ENCODE measurements around the gene SOX6. TPM values are rescaled to one million over a fixed set of nuclear protein-coding genes. Genes with fewer than 3 reads are reported as not detected.
"Not testable (repeated sequence)": the region's sequence is repeated elsewhere in the genome, so short reads cannot be mapped to it uniquely, and the experiment has no call there.

SOX6 gene
- 34.6 TPM for total RNA-seq
- long read RNA-seq, partial matches to known transcripts = 6 of 28 reads
- long read RNA-seq, other reads (novel, unspliced or antisense) = 22 of 28 reads

- intact Hi-C loops (cut with DNase I) = loop anchor here (5.0 kb wide), 1 partner anchor 251 kb away; no protein-coding TSS in a partner anchor
- DNase-seq (ENCODE audit: low spot score) = no peak
Measured at GRCh38 chr11:16356057-16356760, at the start of gene SOX6. Gene SOX6 (minus strand): TSS chr11:16356546. CDS start chr11:16341248, 15,298 bp downstream.

GRCh38 chr11:16404781-16405285 lies 48.5 kb upstream of the SOX6 start:
- intact Hi-C loops (cut with DNase I) = no loop called here
- no peak for DNase-seq (ENCODE audit: low spot score)

GRCh38 chr11:16403851-16404250 lies 47.5 kb upstream of the SOX6 start:
- intact Hi-C loops (cut with DNase I) = no loop called here
- no peak for DNase-seq (ENCODE audit: low spot score)

GRCh38 chr11:16403448-16403803 lies 47.1 kb upstream of the SOX6 start:
- intact Hi-C loops (cut with DNase I) = no loop called here
- no peak for DNase-seq (ENCODE audit: low spot score)

- intact Hi-C loops (cut with DNase I) = no loop called here
- DNase-seq (ENCODE audit: low spot score) = no peak
Measured at GRCh38 chr11:16402654-16403447, 46.5 kb upstream of the SOX6 start.

- intact Hi-C loops (cut with DNase I) = no loop called here
- DNase-seq (ENCODE audit: low spot score) = no peak
Measured at GRCh38 chr11:16397390-16397789, 41.0 kb upstream of the SOX6 start.

- no peak for DNase-seq (ENCODE audit: low spot score)
- intact Hi-C loops (cut with DNase I) = no loop called here
Measured at GRCh38 chr11:16395601-16396000, 39.3 kb upstream of the SOX6 start.

GRCh38 chr11:16394947-16395346 lies 38.6 kb upstream of the SOX6 start:
- DNase-seq (ENCODE audit: low spot score) = no peak
- intact Hi-C loops (cut with DNase I) = no loop called here

- intact Hi-C loops (cut with DNase I) = no loop called here
Measured at GRCh38 chr11:16393340-16393739, 37.0 kb upstream of the SOX6 start.

GRCh38 chr11:16392616-16393015 lies 36.3 kb upstream of the SOX6 start:
- intact Hi-C loops (cut with DNase I) = no loop called here
- no peak for DNase-seq (ENCODE audit: low spot score)

More at GRCh38 chr11:16393340-16393739, 37.0 kb upstream of the SOX6 start:
- no peak for DNase-seq (ENCODE audit: low spot score)

GRCh38 chr11:16390826-16391225 lies 34.5 kb upstream of the SOX6 start:
- DNase-seq (ENCODE audit: low spot score); intact Hi-C loops (cut with DNase I): not testable (repeated sequence)

GRCh38 chr11:16385099-16385498 lies 28.8 kb upstream of the SOX6 start:
- DNase-seq (ENCODE audit: low spot score) = no peak
- intact Hi-C loops (cut with DNase I) = no loop called here

- intact Hi-C loops (cut with DNase I) = no loop called here
- DNase-seq (ENCODE audit: low spot score) = no peak
Measured at GRCh38 chr11:16382638-16383380, 26.5 kb upstream of the SOX6 start.

- intact Hi-C loops (cut with DNase I) = no loop called here
- DNase-seq (ENCODE audit: low spot score) = no peak
Measured at GRCh38 chr11:16382186-16382585, 25.8 kb upstream of the SOX6 start.

- DNase-seq (ENCODE audit: low spot score) = no peak
- intact Hi-C loops (cut with DNase I) = no loop called here
Measured at GRCh38 chr11:16380941-16381568, 24.7 kb upstream of the SOX6 start.

GRCh38 chr11:16378906-16379305 lies 22.6 kb upstream of the SOX6 start:
- DNase-seq (ENCODE audit: low spot score) = no peak
- intact Hi-C loops (cut with DNase I) = no loop called here

GRCh38 chr11:16377746-16378145 lies 21.4 kb upstream of the SOX6 start:
- intact Hi-C loops (cut with DNase I) = no loop called here

GRCh38 chr11:16375664-16376063 lies 19.3 kb upstream of the SOX6 start:
- DNase-seq (ENCODE audit: low spot score); intact Hi-C loops (cut with DNase I): not testable (repeated sequence)

More at GRCh38 chr11:16377746-16378145, 21.4 kb upstream of the SOX6 start:
- DNase-seq (ENCODE audit: low spot score) = no peak

- no peak for DNase-seq (ENCODE audit: low spot score)
- intact Hi-C loops (cut with DNase I) = no loop called here
Measured at GRCh38 chr11:16373768-16374167, 17.4 kb upstream of the SOX6 start.
